Left renal pelvis (tissue), 4 donors: Measurements from ENCODE around the gene RHO. TPM values are rescaled to one million over a fixed set of nuclear protein-coding genes. Genes with fewer than 3 reads are reported as not detected.
"Not testable (repeated sequence)": the region's sequence is repeated elsewhere in the genome, so short reads cannot be mapped to it uniquely, and the experiment has no call there.

Experiments used
- DNase-seq, 4 donors: peaks; one replicate each; pipeline ENCODE4 v3.0.0-alpha.2; 2013; ENCODE audit warnings: low read depth in 4 of 4, low spot score in 3 of 4
- polyA plus RNA-seq, 4 donors: library from polyadenylated mRNA; unstranded; fragments of 120-200 nt; gene quantifications; one replicate each; pipeline ENCODE4 v1.2.1, GENCODE V29; 2013; ENCODE audit not compliant: insufficient read length in 4 of 4

Gene RHO
- under 1 TPM in 2 of 4 donors, not detected in 2; 0.09 to 0.14 TPM for polyA plus RNA-seq

GRCh38 chr3:129528589-129529100 is at the start of gene RHO:
Gene RHO (plus strand): TSS chr3:129528639. CDS start chr3:129528734, 95 bp downstream.
- no peak for DNase-seq

- peak in 3 of 4 donors; percentile 29 to 39 (median 32) for DNase-seq
Measured at GRCh38 chr3:129481225-129481765, 47.1 kb upstream of the RHO start.

- no peak for DNase-seq
Measured at GRCh38 chr3:129481766-129482332, 46.6 kb upstream of the RHO start.

- DNase-seq = no peak
Measured at GRCh38 chr3:129482721-129483120, 45.7 kb upstream of the RHO start.

GRCh38 chr3:129483870-129484269 is 44.6 kb upstream of the RHO start:
- no peak for DNase-seq

- DNase-seq = not testable (repeated sequence)
Measured at GRCh38 chr3:129485146-129485545, 43.3 kb upstream of the RHO start.

- no peak for DNase-seq
Measured at GRCh38 chr3:129485721-129486663, 42.4 kb upstream of the RHO start.

GRCh38 chr3:129486664-129487035 is 41.8 kb upstream of the RHO start:
- no peak for DNase-seq

GRCh38 chr3:129487183-129487867 is 41.1 kb upstream of the RHO start:
- no peak for DNase-seq

GRCh38 chr3:129487868-129488335 is 40.5 kb upstream of the RHO start:
- DNase-seq = not testable (repeated sequence)

- DNase-seq = not testable (repeated sequence)
Measured at GRCh38 chr3:129489258-129489657, 39.2 kb upstream of the RHO start.

- DNase-seq = peak; percentile 60 to 64 (median 63)
Measured at GRCh38 chr3:129490273-129490675, 38.2 kb upstream of the RHO start.

- DNase-seq = not testable (repeated sequence)
Measured at GRCh38 chr3:129491077-129491476, 37.4 kb upstream of the RHO start.

GRCh38 chr3:129491794-129492193 is 36.6 kb upstream of the RHO start:
- DNase-seq = no peak

- DNase-seq = no peak
Measured at GRCh38 chr3:129492691-129493090, 35.7 kb upstream of the RHO start.

- no peak for DNase-seq
Measured at GRCh38 chr3:129493206-129493605, 35.2 kb upstream of the RHO start.

- DNase-seq = not testable (repeated sequence)
Measured at GRCh38 chr3:129494499-129494898, 33.9 kb upstream of the RHO start.

- not testable (repeated sequence) for DNase-seq
Measured at GRCh38 chr3:129495006-129495639, 33.3 kb upstream of the RHO start.

- not testable (repeated sequence) for DNase-seq
Measured at GRCh38 chr3:129497876-129498275, 30.6 kb upstream of the RHO start.
